Fibroblast of lung (primary cell): ENCODE results near the gene SHC4. TPM values are rescaled to one million over a fixed set of nuclear protein-coding genes. Genes with fewer than 3 reads are reported as not detected.
"Not testable (repeated sequence)": the region's sequence is repeated elsewhere in the genome, so short reads cannot be mapped to it uniquely, and the experiment has no call there.

Experiments used
- DNase-seq, 2 donors: peaks; one replicate each; pipeline versions ENCODE4 v3.0.0 to v3.0.0-alpha.2; 2010; ENCODE audit warnings: low read depth in 2 of 2
- H2AFZ ChIP-seq: 2 replicates; pipeline ENCODE4 v1.5.1; 2012; ENCODE audit warnings: low read length, control low read depth, inconsistent platforms
- H3K27ac ChIP-seq: 2 replicates; pipeline ENCODE4 v1.5.1; 2011; ENCODE audit warnings: low read length, control low read depth; ENCODE audit not compliant: insufficient read depth
- H3K27me3 ChIP-seq: 2 replicates; pipeline ENCODE4 v1.5.1; 2011; ENCODE audit warnings: mild to moderate bottlenecking, low read length; ENCODE audit not compliant: control insufficient read depth, insufficient read depth
- H3K36me3 ChIP-seq: 2 replicates; pipeline ENCODE4 v1.5.1; 2011; ENCODE audit warnings: low read length; ENCODE audit not compliant: control insufficient read depth, insufficient read depth
- H3K4me1 ChIP-seq: 2 replicates; pipeline ENCODE4 v1.5.1; 2011; ENCODE audit warnings: low read length; ENCODE audit not compliant: control insufficient read depth, insufficient read depth; ENCODE audit errors: extremely low read depth
- H3K4me2 ChIP-seq: 2 replicates; pipeline ENCODE4 v1.5.1; 2011; ENCODE audit warnings: low read length, control low read depth; ENCODE audit not compliant: insufficient read depth; ENCODE audit errors: extremely low read depth
- H3K4me3 ChIP-seq, 4 experiments: fragments of 200-600 bp in 1 of 4; sonication (generic) in 1 of 4; replicated peaks in 1 of 4; 2 replicates each; pipeline ENCODE4 v1.5.1; 2011 to 2016; ENCODE audit warnings: low read length in 4 of 4, low read depth in 3 of 4, mild to moderate bottlenecking in 3 of 4, control low read depth in 2 of 4, inconsistent platforms in 1 of 4, mixed read lengths in 1 of 4; ENCODE audit not compliant: insufficient read depth in 1 of 4; ENCODE audit errors: control extremely low read depth in 1 of 4
- H3K79me2 ChIP-seq: 2 replicates; pipeline ENCODE4 v1.5.1; 2012; ENCODE audit warnings: mild to moderate bottlenecking, low read length, inconsistent platforms; ENCODE audit not compliant: control insufficient read depth, insufficient read depth
- H3K9ac ChIP-seq: 2 replicates; pipeline ENCODE4 v1.5.1; 2011; ENCODE audit warnings: mild to moderate bottlenecking, low read length, control low read depth; ENCODE audit not compliant: insufficient read depth
- H3K9me3 ChIP-seq: 2 replicates; pipeline ENCODE4 v1.5.1; 2012; ENCODE audit warnings: low read depth, low read length; ENCODE audit not compliant: control insufficient read depth, insufficient read depth
- H4K20me1 ChIP-seq: 2 replicates; pipeline ENCODE4 v1.5.1; 2011; ENCODE audit warnings: low read length; ENCODE audit not compliant: control insufficient read depth, insufficient read depth; ENCODE audit errors: extremely low read depth
- CTCF ChIP-seq, 2 donors: IDR thresholded peaks in 1 of 2; conservative IDR thresholded peaks in 1 of 2; 1 replicate in 1 of 2; 2 replicates in 1 of 2; pipeline ENCODE4 v1.5.1; 2011 to 2012; ENCODE audit warnings: low read length in 2 of 2, control low read depth in 1 of 2, inconsistent platforms in 1 of 2, low read depth in 1 of 2, mild to moderate bottlenecking in 1 of 2
- EZH2 ChIP-seq: IDR thresholded peaks from 2 replicates; pipeline ENCODE4 v1.5.1; 2012; ENCODE audit warnings: low read length, control low read depth, mild to moderate bottlenecking; ENCODE audit errors: missing control alignments
- polyA plus RNA-seq, 2 donors: library from polyadenylated mRNA; depleted of rRNA in 1 of 2; stranded (reverse) in 1 of 2; unstranded in 1 of 2; fragments of >200 nt; gene quantifications; 2 replicates each; pipeline ENCODE4 v1.2.1, GENCODE V29; 2011 to 2012; ENCODE audit warnings: missing spikeins in 1 of 2
- total RNA-seq: library from RNA; depleted of rRNA; stranded (reverse); fragments of >200 nt; gene quantifications from 2 replicates; pipeline ENCODE4 v1.2.1, GENCODE V29; 2014

The SHC4 gene
- total and polyA plus RNA-seq, 2 donors (not counting 1 experiment from before 2014, with no cell fraction given) = 0.75 to 1.5 TPM

- no peaks in the 10 kb centered on the region for H3K79me2 ChIP-seq
- H3K4me3 ChIP-seq = no peak overlapping the region
- no peaks in the 10 kb centered on the region for H3K27me3 ChIP-seq
- H3K27ac ChIP-seq = no peak overlapping the region
- DNase-seq = no peak
- H2AFZ ChIP-seq = no peak overlapping the region
- no peaks in the 10 kb centered on the region for H3K9me3 ChIP-seq
- H3K4me1 ChIP-seq = no peaks in the 10 kb centered on the region
- TF ChIP-seq EZH2 (no peak), CTCF (conservative IDR thresholded peaks at IDR 0.05 in 1 of 2, IDR thresholded peaks at IDR 0.05 in 1 of 2; ENCODE audit: low read depth in 1 of 2, low read length in 2 of 2) (no peak)
- no peaks in the 10 kb centered on the region for H3K36me3 ChIP-seq
- H3K4me2 ChIP-seq = no peak overlapping the region
- H3K9ac ChIP-seq = no peak overlapping the region
- no peaks in the 10 kb centered on the region for H4K20me1 ChIP-seq
Measured at GRCh38 chr15:48915861-48916260, 47.9 kb downstream of the SHC4 start.

GRCh38 chr15:48914717-48915116 is 49.0 kb downstream of the SHC4 start:
- Histone ChIP-seq H3K4me2 (no peak overlapping the region), H3K4me1 (no peaks in the 10 kb centered on the region), H3K79me2 (no peaks in the 10 kb centered on the region), H2AFZ (no peak overlapping the region), H3K9ac (no peak overlapping the region), H3K9me3 (no peaks in the 10 kb centered on the region), H4K20me1 (no peaks in the 10 kb centered on the region), H3K4me3 (no peak overlapping the region), H3K27ac (no peak overlapping the region), H3K36me3 (no peaks in the 10 kb centered on the region), H3K27me3 (no peaks in the 10 kb centered on the region)
- DNase-seq = no peak
- TF ChIP-seq EZH2 (no peak), CTCF (conservative IDR thresholded peaks at IDR 0.05 in 1 of 2, IDR thresholded peaks at IDR 0.05 in 1 of 2; ENCODE audit: low read depth in 1 of 2, low read length in 2 of 2) (no peak)

- Histone ChIP-seq H3K79me2 (no peaks in the 10 kb centered on the region), H3K9ac (no peak overlapping the region), H3K27me3 (no peaks in the 10 kb centered on the region), H3K36me3 (no peaks in the 10 kb centered on the region), H3K4me1 (no peaks in the 10 kb centered on the region), H3K4me3 (no peak overlapping the region), H3K4me2 (no peak overlapping the region), H2AFZ (no peak overlapping the region), H4K20me1 (no peaks in the 10 kb centered on the region), H3K27ac (no peak overlapping the region), H3K9me3 (no peaks in the 10 kb centered on the region)
- peak in 1 of 2 donors; percentile 8 for DNase-seq
- no peak for TF ChIP-seq CTCF (conservative IDR thresholded peaks at IDR 0.05 in 1 of 2, IDR thresholded peaks at IDR 0.05 in 1 of 2; ENCODE audit: low read depth in 1 of 2, low read length in 2 of 2)
- no peak for TF ChIP-seq EZH2
Measured at GRCh38 chr15:48913141-48913540, 50.6 kb downstream of the SHC4 start.

- H3K79me2 ChIP-seq, H3K27ac ChIP-seq, H3K9me3 ChIP-seq, H3K4me1 ChIP-seq, H3K9ac ChIP-seq, H3K4me2 ChIP-seq, DNase-seq, H2AFZ ChIP-seq, H4K20me1 ChIP-seq, H3K27me3 ChIP-seq, H3K4me3 ChIP-seq, H3K36me3 ChIP-seq: not testable (repeated sequence)
Measured at GRCh38 chr15:48910554-48910953, 53.2 kb downstream of the SHC4 start.

- not testable (repeated sequence) for H3K36me3 ChIP-seq, H3K4me2 ChIP-seq, H3K9ac ChIP-seq, H2AFZ ChIP-seq, H3K27ac ChIP-seq, H4K20me1 ChIP-seq, DNase-seq, H3K4me1 ChIP-seq, H3K9me3 ChIP-seq, H3K27me3 ChIP-seq, H3K4me3 ChIP-seq, H3K79me2 ChIP-seq
Measured at GRCh38 chr15:48909313-48909712, 54.4 kb downstream of the SHC4 start.
